Lower leg skin (tissue), 4 donors: ENCODE data around the gene TCTN3. TPM values are rescaled to one million over a fixed set of nuclear protein-coding genes. Genes with fewer than 3 reads are reported as not detected.

ENCODE experiments used
- DNase-seq, 2 donors: peaks; one replicate each; pipeline ENCODE4 v3.0.0-alpha.2; 2019; ENCODE audit warnings: low spot score in 2 of 2
- H3K4me3 ChIP-seq: fragments of 200-600 bp; sonication (generic); 2 replicates; pipeline ENCODE4 v1.5.1; 2017; ENCODE audit warnings: mild to moderate bottlenecking, low read depth; ENCODE audit not compliant: poor library complexity, severe bottlenecking
- POLR2A ChIP-seq, 2 donors: fragments of 450-650 bp; IDR thresholded peaks; one replicate each; pipeline ENCODE4 v1.6.1; 2016 to 2017; ENCODE audit warnings: antibody characterized with exemption in 2 of 2, mild to moderate bottlenecking in 1 of 2, moderate library complexity in 1 of 2
- WGBS, 2 donors: methylation state at CpG; one replicate each; pipeline ENCODE4 v1.1.5; 2018; 5-methylcytosine and 5-hydroxymethylcytosine counted together
- intact Hi-C: fragments of 100-400 bp; cut with DNase I; formaldehyde crosslinking; loops from one replicate; pipeline ENCODE4 v1.15.0; 2023; ENCODE audit warnings: low total_unique reads
- total RNA-seq, 4 donors: library from RNA; depleted of rRNA; stranded (reverse); fragments of >200 nt; gene quantifications; one replicate each; pipeline ENCODE4 v1.1.0, GENCODE V29; 2016
- TF ChIP-seq, protein P1 (sequence below), 3 donors: fragments of 450-650 bp; IDR thresholded peaks; one replicate each; pipeline ENCODE4 v1.5.1; 2016; ENCODE audit warnings: antibody characterized with exemption in 3 of 3, mild to moderate bottlenecking in 3 of 3, moderate library complexity in 2 of 3

Gene TCTN3
- total RNA-seq, 4 donors from 2014 or later: 13.6 to 23.1 (median 16.3) TPM

DNA sequence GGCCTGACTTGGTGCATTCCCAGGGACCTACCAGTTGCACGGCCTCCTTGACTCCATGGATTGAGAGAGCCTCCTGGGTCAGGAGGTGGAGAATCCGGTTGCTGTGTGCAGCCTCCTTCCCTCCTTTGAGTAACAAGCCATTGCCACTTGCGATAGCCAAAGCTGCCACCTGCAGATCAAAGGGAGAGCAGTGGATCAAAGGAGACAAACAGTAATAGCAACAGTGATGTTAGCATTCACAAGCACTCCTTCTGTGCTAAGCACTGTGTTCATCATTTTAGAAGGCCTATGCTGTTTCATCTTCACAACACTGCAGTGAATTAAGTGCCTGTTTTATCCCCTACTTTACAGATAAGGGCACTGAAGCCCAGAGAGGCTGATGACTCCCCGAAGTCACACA, 77.3 kb downstream of the TCTN3 start:
- intact Hi-C loops: no loop called here
- no peak for DNase-seq
- 72 to 83% methylated on average over 4 of the region's 4 CpGs for WGBS, 2 donors
- H3K4me3 ChIP-seq: no peak overlapping the region
- TF ChIP-seq, protein P1, sequence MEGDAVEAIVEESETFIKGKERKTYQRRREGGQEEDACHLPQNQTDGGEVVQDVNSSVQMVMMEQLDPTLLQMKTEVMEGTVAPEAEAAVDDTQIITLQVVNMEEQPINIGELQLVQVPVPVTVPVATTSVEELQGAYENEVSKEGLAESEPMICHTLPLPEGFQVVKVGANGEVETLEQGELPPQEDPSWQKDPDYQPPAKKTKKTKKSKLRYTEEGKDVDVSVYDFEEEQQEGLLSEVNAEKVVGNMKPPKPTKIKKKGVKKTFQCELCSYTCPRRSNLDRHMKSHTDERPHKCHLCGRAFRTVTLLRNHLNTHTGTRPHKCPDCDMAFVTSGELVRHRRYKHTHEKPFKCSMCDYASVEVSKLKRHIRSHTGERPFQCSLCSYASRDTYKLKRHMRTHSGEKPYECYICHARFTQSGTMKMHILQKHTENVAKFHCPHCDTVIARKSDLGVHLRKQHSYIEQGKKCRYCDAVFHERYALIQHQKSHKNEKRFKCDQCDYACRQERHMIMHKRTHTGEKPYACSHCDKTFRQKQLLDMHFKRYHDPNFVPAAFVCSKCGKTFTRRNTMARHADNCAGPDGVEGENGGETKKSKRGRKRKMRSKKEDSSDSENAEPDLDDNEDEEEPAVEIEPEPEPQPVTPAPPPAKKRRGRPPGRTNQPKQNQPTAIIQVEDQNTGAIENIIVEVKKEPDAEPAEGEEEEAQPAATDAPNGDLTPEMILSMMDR (IDR thresholded peaks at IDR 0.05): no peak
- TF ChIP-seq POLR2A (IDR thresholded peaks at IDR 0.05): no peak

Other genes starting within 250 kb of the TCTN3 start
- 10 to 100 TPM; 35.1 to 53.1 (median 43.3) TPM for gene SORBS1, start 132.6 kb downstream of the TCTN3 start, total RNA-seq
- gene ALDH18A1, start 37.2 kb downstream of the TCTN3 start, total RNA-seq: 10 to 100 TPM; 25.1 to 32.4 (median 29.1) TPM
- 10 to 100 TPM in 1 of 4 donors, 1 to 10 TPM in 3; 5.3 to 15.7 (median 7.7) TPM for gene ENTPD1, start 62.2 kb upstream of the TCTN3 start, total RNA-seq
- under 1 TPM in 2 of 4 donors, not detected in 2; 0.12 to 0.94 TPM for gene CC2D2B, start 214.0 kb upstream of the TCTN3 start, total RNA-seq